Activated CD8-positive, alpha-beta memory T cell treated with anti-CD3 and anti-CD28 coated beads for 48 hours (primary cell): ENCODE data around the gene CYB561.
A peak's percentile ranks its signal among the peaks of the same experiment; 100 is the strongest.

Experiments used
- DNase-seq, 3 experiments: peaks; one replicate each; pipeline ENCODE4 v3.0.0-alpha.2; 2020; ENCODE audit warnings: low read depth in 2 of 3, low spot score in 2 of 3

CYB561 gene

GRCh38 chr17:63435681-63436522, 10.2 kb downstream of the CYB561 start:
- DNase-seq: no peak

GRCh38 chr17:63434951-63435571, 11.0 kb downstream of the CYB561 start:
- no peak for DNase-seq

- DNase-seq: no peak
These were observed 12.1 kb downstream of the CYB561 start for GRCh38 chr17:63433746-63434591.

- no peak for DNase-seq
These were observed 13.9 kb downstream of the CYB561 start for GRCh38 chr17:63431939-63432804.

GRCh38 chr17:63431618-63431938, 14.5 kb downstream of the CYB561 start:
- DNase-seq: no peak

GRCh38 chr17:63430223-63430622, 15.9 kb downstream of the CYB561 start:
- DNase-seq: no peak

GRCh38 chr17:63429766-63430165, 16.3 kb downstream of the CYB561 start:
- no peak for DNase-seq

GRCh38 chr17:63426917-63427308, 19.2 kb downstream of the CYB561 start:
- no peak for DNase-seq

GRCh38 chr17:63426041-63426916, 19.8 kb downstream of the CYB561 start:
- DNase-seq: no peak

- DNase-seq: peak in 2 of 3 experiments; percentile 22 to 63
These were observed 20.6 kb downstream of the CYB561 start for GRCh38 chr17:63425483-63425882.

- no peak for DNase-seq
These were observed 22.1 kb downstream of the CYB561 start for GRCh38 chr17:63423963-63424362.

- DNase-seq: no peak
These were observed 22.7 kb downstream of the CYB561 start for GRCh38 chr17:63423251-63423950.

GRCh38 chr17:63421681-63422645, 24.1 kb downstream of the CYB561 start:
- DNase-seq: no peak

- DNase-seq: no peak
These were observed 25.0 kb downstream of the CYB561 start for GRCh38 chr17:63420868-63421680.

GRCh38 chr17:63419949-63420867, 25.9 kb downstream of the CYB561 start:
- DNase-seq: no peak

- DNase-seq: no peak
These were observed 26.7 kb downstream of the CYB561 start for GRCh38 chr17:63419398-63419797.
